Panc1 (cell line): ENCODE data around the gene PFN1. TPM values are rescaled to one million over a fixed set of nuclear protein-coding genes. Genes with fewer than 3 reads are reported as not detected.

Experiments
- ATAC-seq: fragments of 200-7000 bp; cut with Tn5 transposase; 2 replicates; pipeline ENCODE4 v1.9.1; 2020; ENCODE audit warnings: mild to moderate bottlenecking, moderate library complexity
- BruUV-seq: library from RNA; stranded (reverse); fragments of 400-500 nt; replicated peaks from 2 replicates; lab custom pipeline; 2021; lab: Mats Ljungman, UMichigan
- CTCF ChIA-PET: fragments of 300-600 bp; sonication (Branson Sonifier 250); formaldehyde crosslinking; loops from one replicate; lab custom pipeline; 2022; ENCODE audit warnings: antibody characterized with exemption; lab: Charles Lee
- POLR2A ChIA-PET: fragments of 300-600 bp; sonication (Branson Sonifier 250); formaldehyde crosslinking; loops from one replicate; lab custom pipeline; 2022; ENCODE audit warnings: antibody characterized with exemption; lab: Charles Lee
- DNase-seq: peaks from one replicate; pipeline ENCODE4 v3.0.0-alpha.2; 2010; ENCODE audit warnings: low read depth, low spot score
- H3K27ac ChIP-seq: 2 replicates; pipeline ENCODE4 v1.5.1; 2011; ENCODE audit warnings: mild to moderate bottlenecking, low read length, inconsistent platforms
- H3K27me3 ChIP-seq: fragments of 200-500 bp; sonication (Bioruptor generic); 2 replicates; pipeline ENCODE4 v1.6.0; 2014; ENCODE audit warnings: low read length, inconsistent platforms; ENCODE audit not compliant: control insufficient read depth, insufficient read depth
- H3K36me3 ChIP-seq: fragments of 200-500 bp; sonication (Bioruptor generic); 2 replicates; pipeline ENCODE4 v1.5.1; 2014; ENCODE audit warnings: inconsistent platforms, mild to moderate bottlenecking, low read length, moderate library complexity; ENCODE audit not compliant: control insufficient read depth, insufficient read depth
- H3K4me1 ChIP-seq: 2 replicates; pipeline ENCODE4 v1.5.1; 2011; ENCODE audit warnings: inconsistent platforms, mild to moderate bottlenecking, low read length, moderate library complexity; ENCODE audit not compliant: control insufficient read depth, insufficient read depth
- H3K4me3 ChIP-seq, 2 experiments: 2 replicates each; pipeline ENCODE4 v1.5.1; 2011 to 2012; ENCODE audit warnings: low read depth in 2 of 2, low read length in 2 of 2, mild to moderate bottlenecking in 2 of 2, inconsistent platforms in 1 of 2, moderate library complexity in 1 of 2
- H3K9me3 ChIP-seq: fragments of 200-500 bp; sonication (Bioruptor generic); 2 replicates; pipeline ENCODE4 v1.5.1; 2014; ENCODE audit warnings: low read depth, mild to moderate bottlenecking, inconsistent platforms, low read length, moderate library complexity; ENCODE audit not compliant: control insufficient read depth, insufficient read depth
- POLR2AphosphoS5 ChIP-seq: IDR thresholded peaks from 2 replicates; pipeline ENCODE4 v1.6.1; 2012; ENCODE audit warnings: mild to moderate bottlenecking, low read depth, low read length, moderate library complexity
- REST ChIP-seq, 2 experiments: IDR thresholded peaks; 2 replicates each; pipeline ENCODE4 v1.6.1; 2011 to 2012; ENCODE audit warnings: low read depth in 2 of 2, control low read depth in 1 of 2, low read length in 1 of 2, mild to moderate bottlenecking in 1 of 2, moderate library complexity in 1 of 2; ENCODE audit not compliant: insufficient read depth in 1 of 2
- SIN3A ChIP-seq: IDR thresholded peaks from 2 replicates; pipeline ENCODE4 v1.6.1; 2012; ENCODE audit warnings: low read depth, mild to moderate bottlenecking, low read length, moderate library complexity, borderline replicate concordance; ENCODE audit not compliant: insufficient read depth
- TCF7L2 ChIP-seq: IDR thresholded peaks from 2 replicates; pipeline ENCODE4 v1.6.1; 2011; ENCODE audit warnings: mild to moderate bottlenecking, low read depth, low read length, inconsistent platforms
- in situ Hi-C: cut with HindIII; loops from 2 replicates; pipeline ENCODE4 v1.10.0; 2016; ENCODE audit warnings: low sequenced_read_pairs, low pct_unique_long_range_greater_than_20kb
- intact Hi-C: fragments of 100-400 bp; cut with micrococcal nuclease; formaldehyde crosslinking; loops from one replicate; pipeline ENCODE4 v1.10.0; 2022; ENCODE audit not compliant: unreplicated experiment
- microRNA-seq: library from miRNA; unstranded; fragments of <30 nt; microRNA quantifications from one replicate; pipeline ENCODE4 v1.1.0, GENCODE V29; 2020; ENCODE audit not compliant: unreplicated experiment
- total RNA-seq: library from RNA; stranded (reverse); gene quantifications from one replicate; pipeline ENCODE4 v1.2.1, GENCODE V29; 2021; ENCODE audit not compliant: unreplicated experiment
- TF ChIP-seq, protein P1 (sequence below): fragments of 450-650 bp; IDR thresholded peaks from 2 replicates; pipeline ENCODE4 v1.5.1; 2017; ENCODE audit warnings: mild to moderate bottlenecking

The PFN1 gene
- total RNA-seq, 1 experiment from 2014 or later, result 1,074 TPM

- Histone ChIP-seq H3K36me3 (no peaks in the 10 kb centered on the region), H3K27me3 (no peaks in the 10 kb centered on the region), H3K4me3 (no peak overlapping the region), H3K9me3 (no peaks in the 10 kb centered on the region), H3K27ac (no peak overlapping the region), H3K4me1 (no peaks in the 10 kb centered on the region; the same call in 1 of the 2 replicates)
- ChIA-PET CTCF (interaction anchor here (0.6 kb wide), 1 partner anchor 11 kb away, joined by 7 read pairs; no protein-coding TSS in a partner anchor), POLR2A (no interaction called here)
- DNase-seq, result no peak
- in situ Hi-C loops (no loop called here), intact Hi-C loops (no loop called here)
- no TSS peak for BruUV-seq
- TF ChIP-seq TCF7L2 (no peak), POLR2AphosphoS5 (no peak), SIN3A (no peak), REST (IDR thresholded peaks at IDR 0.05; ENCODE audit: insufficient read depth in 1 of 2, low read depth in 2 of 2, low read length in 1 of 2) (no peak)
- TF ChIP-seq, protein P1, sequence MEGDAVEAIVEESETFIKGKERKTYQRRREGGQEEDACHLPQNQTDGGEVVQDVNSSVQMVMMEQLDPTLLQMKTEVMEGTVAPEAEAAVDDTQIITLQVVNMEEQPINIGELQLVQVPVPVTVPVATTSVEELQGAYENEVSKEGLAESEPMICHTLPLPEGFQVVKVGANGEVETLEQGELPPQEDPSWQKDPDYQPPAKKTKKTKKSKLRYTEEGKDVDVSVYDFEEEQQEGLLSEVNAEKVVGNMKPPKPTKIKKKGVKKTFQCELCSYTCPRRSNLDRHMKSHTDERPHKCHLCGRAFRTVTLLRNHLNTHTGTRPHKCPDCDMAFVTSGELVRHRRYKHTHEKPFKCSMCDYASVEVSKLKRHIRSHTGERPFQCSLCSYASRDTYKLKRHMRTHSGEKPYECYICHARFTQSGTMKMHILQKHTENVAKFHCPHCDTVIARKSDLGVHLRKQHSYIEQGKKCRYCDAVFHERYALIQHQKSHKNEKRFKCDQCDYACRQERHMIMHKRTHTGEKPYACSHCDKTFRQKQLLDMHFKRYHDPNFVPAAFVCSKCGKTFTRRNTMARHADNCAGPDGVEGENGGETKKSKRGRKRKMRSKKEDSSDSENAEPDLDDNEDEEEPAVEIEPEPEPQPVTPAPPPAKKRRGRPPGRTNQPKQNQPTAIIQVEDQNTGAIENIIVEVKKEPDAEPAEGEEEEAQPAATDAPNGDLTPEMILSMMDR, result 0 out of 2 replicates have a peak, but pooled peaks have one; percentile 6
- ATAC-seq, result no peak
Measured at GRCh38 chr17:4896332-4897197, 51.8 kb downstream of the PFN1 start.

- no peak overlapping the region for H3K4me3 ChIP-seq
- DNase-seq (no peak), ATAC-seq (no peak)
- ChIA-PET CTCF (no interaction called here), POLR2A (no interaction called here)
- H3K27me3 ChIP-seq, result no peaks in the 10 kb centered on the region
- intact Hi-C loops (no loop called here), in situ Hi-C loops (no loop called here)
- no peak for TF ChIP-seq TCF7L2
- TF ChIP-seq, protein P1, result peak; percentile 62; the same call in 1 of the 2 replicates
- H3K4me1 ChIP-seq, result no peaks in the 10 kb centered on the region; the same call in 1 of the 2 replicates
- H3K27ac ChIP-seq, result no peak overlapping the region
- TSS peak; percentile 87 for BruUV-seq
- H3K9me3 ChIP-seq, result no peaks in the 10 kb centered on the region
- H3K36me3 ChIP-seq, result no peaks in the 10 kb centered on the region
Measured at GRCh38 chr17:4895657-4896331, 52.5 kb downstream of the PFN1 start.

Small RNA genes lying within 50 kb of the gene (microRNA-seq; reads per million reads assigned to microRNA genes)
- gene MIR6864, result not detected
- not detected for gene MIR6865

Other genes starting within 250 kb of the PFN1 start
- 84.1 TPM for gene PELP1, start 244.4 kb downstream of the PFN1 start, total RNA-seq
- 39.2 TPM for gene ARRB2, start 237.9 kb downstream of the PFN1 start, total RNA-seq
- gene MED11, start 217.1 kb downstream of the PFN1 start, total RNA-seq, result 12.5 TPM
- gene ZMYND15, start 208.7 kb downstream of the PFN1 start, total RNA-seq, result 0.28 TPM
- 5.3 TPM for gene CXCL16, start 208.6 kb downstream of the PFN1 start, total RNA-seq
- not detected for gene TM4SF5, start 176.6 kb downstream of the PFN1 start, total RNA-seq
- 0.49 TPM for gene VMO1, start 162.2 kb downstream of the PFN1 start, total RNA-seq
- not detected for gene GLTPD2, start 159.6 kb downstream of the PFN1 start, total RNA-seq
- gene PSMB6, start 152.4 kb downstream of the PFN1 start, total RNA-seq, result 156 TPM
- 40.2 TPM for gene PLD2, start 141.4 kb downstream of the PFN1 start, total RNA-seq
- gene MINK1, start 115.2 kb downstream of the PFN1 start, total RNA-seq, result 78.2 TPM
- gene C17orf107, start 49.0 kb downstream of the PFN1 start, total RNA-seq, result 2.4 TPM
- 0.13 TPM for gene CHRNE, start 45.4 kb downstream of the PFN1 start, total RNA-seq
- 0.15 TPM for gene GP1BA, start 16.3 kb downstream of the PFN1 start, total RNA-seq
- 65.9 TPM for gene SLC25A11, start 8.5 kb downstream of the PFN1 start, total RNA-seq
- 95.8 TPM for gene RNF167, start 8.3 kb downstream of the PFN1 start, total RNA-seq
- 23.4 TPM for gene ENO3, start 2.6 kb upstream of the PFN1 start, total RNA-seq
- gene SPAG7, start 19.3 kb upstream of the PFN1 start, total RNA-seq, result 43.4 TPM
- 22.7 TPM for gene CAMTA2, start 39.1 kb upstream of the PFN1 start, total RNA-seq
- 1.7 TPM for gene INCA1, start 49.0 kb upstream of the PFN1 start, total RNA-seq
- 117 TPM for gene KIF1C, start 49.4 kb upstream of the PFN1 start, total RNA-seq
- 0.54 TPM for gene SLC52A1, start 86.9 kb upstream of the PFN1 start, total RNA-seq
- not detected for gene ZFP3, start 129.9 kb upstream of the PFN1 start, total RNA-seq
- 8.7 TPM for gene ZNF232, start 163.3 kb upstream of the PFN1 start, total RNA-seq
- 0.08 TPM for gene USP6, start 167.5 kb upstream of the PFN1 start, total RNA-seq
- 5.6 TPM for gene ZNF594, start 243.3 kb upstream of the PFN1 start, total RNA-seq